KG1 (cell line): ENCODE results near the gene PDE4D.
"Not testable (repeated sequence)": the region's sequence is repeated elsewhere in the genome, so short reads cannot be mapped to it uniquely, and the experiment has no call there.

Experiments
- DNase-seq: peaks from one replicate; lab custom pipeline; 2025; lab: John Stamatoyannopoulos, UW

PDE4D gene

GRCh38 chr5:59698207-59699178 is 195.0 kb downstream of the PDE4D start:
- no peak for DNase-seq

- DNase-seq = no peak
Measured at GRCh38 chr5:59694411-59694810, 199.1 kb downstream of the PDE4D start.

DNA sequence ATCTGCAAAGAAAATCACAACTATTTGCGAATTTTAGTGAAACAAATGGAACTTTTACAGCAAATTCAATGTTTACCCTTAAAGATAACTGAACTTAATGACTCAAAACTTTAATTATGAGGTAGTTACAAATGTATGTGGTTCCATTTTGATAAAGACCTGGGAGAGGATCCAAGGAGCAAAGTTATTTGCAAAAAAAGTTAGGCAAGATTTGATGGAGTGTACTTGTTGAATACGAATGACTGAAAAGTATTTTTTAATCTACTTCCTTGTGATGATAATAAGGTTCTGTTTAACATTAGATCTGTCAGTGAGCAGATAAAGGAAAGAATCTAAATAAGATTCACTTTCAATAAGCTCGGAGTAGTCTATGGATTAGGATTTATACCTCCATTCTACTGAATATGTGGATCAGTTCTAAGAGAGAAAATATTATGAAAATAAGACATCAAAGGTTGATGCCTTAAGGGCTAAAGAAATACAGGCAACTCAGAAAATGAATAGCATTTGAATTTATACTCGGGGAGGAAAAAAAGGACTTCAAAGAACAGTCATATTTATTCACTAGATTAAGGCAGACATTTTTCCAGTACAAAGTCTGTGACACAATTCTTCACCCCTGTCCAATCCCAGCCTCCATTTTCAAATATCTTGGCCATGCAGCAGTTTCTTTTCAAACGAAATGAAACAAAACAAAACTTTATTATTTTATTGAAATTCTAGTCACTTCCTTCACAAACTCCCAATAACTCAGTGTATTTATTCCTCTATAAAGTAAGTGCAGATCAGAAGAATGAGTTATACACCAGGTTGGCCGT is 199.8 kb downstream of the PDE4D start:
- DNase-seq = no peak

DNA sequence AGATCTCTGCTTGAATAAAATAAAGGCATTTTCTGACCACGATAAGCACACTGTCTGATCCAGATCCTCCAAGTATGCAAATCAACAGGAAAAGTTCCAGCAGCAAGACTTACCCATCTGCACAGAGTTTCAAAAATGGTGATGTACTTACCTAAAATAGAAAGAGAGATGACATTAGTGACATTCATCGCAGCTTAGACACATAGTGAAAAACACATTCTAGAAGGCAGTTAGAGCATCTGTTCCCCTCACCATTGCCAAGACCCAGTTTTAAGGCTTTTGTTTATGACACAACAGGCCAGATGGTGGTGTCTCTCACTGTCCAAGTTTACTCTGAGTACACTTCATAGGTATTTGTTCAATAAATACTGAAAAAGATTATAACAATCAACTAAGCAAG is 207.7 kb downstream of the PDE4D start:
- no peak for DNase-seq

DNA sequence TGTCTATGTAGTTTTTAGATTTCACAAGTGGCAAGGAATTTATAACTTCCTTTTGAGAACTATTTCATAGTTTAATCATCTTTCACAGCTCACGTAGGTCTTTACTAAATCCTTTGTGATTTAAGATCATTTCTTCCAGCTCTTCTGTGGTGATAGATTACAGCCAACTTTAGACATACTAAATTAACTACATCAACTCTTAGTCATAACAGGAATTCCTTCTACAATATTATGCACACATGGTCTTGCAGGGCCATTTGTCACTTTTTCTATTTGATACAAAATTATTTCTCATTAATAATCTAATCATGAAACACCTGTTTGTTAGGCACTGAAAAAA is 208.4 kb downstream of the PDE4D start:
- DNase-seq = no peak

GRCh38 chr5:59684388-59685190 is 208.9 kb downstream of the PDE4D start:
- DNase-seq = no peak

- no peak for DNase-seq
Measured at GRCh38 chr5:59683311-59683710, 210.2 kb downstream of the PDE4D start.

DNA sequence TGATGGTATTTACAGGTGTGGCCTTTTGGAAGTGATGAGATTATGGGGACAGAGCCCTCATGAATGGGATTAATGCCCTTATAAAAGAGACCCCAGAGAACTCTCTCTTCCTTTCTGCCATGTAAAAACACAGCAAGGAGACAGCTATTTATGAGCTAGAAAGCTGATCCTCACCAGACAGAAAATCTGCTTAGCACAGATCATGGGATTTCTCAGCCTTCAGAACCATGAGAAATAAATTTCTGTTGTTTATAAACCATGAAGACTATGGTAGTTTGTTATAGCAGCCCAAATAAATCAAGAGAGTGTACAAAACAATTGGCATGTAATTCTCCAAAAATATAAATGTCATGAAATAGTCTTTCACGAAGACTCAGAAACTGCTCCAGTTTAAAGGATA is 211.0 kb downstream of the PDE4D start:
- no peak for DNase-seq

GRCh38 chr5:59678943-59679342 is 214.6 kb downstream of the PDE4D start:
- no peak for DNase-seq

GRCh38 chr5:59674763-59675162 is 218.8 kb downstream of the PDE4D start:
- DNase-seq = no peak

DNA sequence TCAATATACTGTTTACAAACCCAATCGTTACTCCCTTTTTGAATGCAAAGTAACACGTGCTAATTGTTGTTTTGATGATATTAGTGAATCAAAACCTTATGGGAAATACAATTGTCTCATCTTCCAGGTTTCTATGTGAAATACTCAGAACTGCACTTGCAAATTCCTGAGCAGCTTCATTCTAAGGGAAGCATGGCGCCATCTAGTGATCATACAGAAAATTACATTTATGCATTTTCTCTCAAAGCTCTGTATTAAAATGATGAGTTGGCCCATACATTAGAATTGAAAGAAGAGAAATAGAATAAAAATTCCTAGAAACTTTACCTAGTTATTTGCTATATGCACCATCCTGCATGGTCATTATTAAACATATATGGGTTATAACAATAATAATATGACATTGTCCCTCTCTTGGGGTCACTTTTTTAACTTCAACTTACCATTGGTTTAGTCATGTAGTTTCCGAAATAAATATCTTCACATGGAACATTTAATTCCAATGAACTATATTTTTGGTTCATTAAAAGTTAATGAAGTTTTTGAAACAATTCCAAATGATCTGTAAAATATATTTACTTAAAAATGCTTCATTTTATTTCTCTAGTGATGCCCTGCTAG is 220.0 kb downstream of the PDE4D start:
- DNase-seq = peak; percentile 39

- DNase-seq = no peak
Measured at GRCh38 chr5:59666440-59667068, 227.0 kb downstream of the PDE4D start.

DNA sequence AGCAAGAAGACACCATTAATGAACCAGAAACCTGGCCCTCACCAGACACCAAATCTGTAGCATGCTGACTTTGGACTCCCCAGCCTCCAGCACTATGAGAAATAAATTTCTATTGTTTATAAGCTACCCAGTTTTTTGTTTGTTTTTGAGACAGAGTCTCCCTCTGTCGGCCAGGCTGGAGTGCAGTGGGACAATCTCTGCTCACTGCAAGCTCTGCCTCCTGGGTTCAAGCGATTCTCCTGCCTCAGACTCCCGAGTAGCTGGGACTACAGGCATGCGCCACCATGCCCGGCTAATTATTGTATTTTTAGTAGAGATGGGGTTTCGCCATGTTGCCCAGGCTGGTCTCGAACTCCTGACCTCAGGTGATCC is 227.7 kb downstream of the PDE4D start:
- not testable (repeated sequence) for DNase-seq

- DNase-seq = no peak
Measured at GRCh38 chr5:59665086-59665831, 228.3 kb downstream of the PDE4D start.

- no peak for DNase-seq
Measured at GRCh38 chr5:59661954-59662615, 231.4 kb downstream of the PDE4D start.

DNA sequence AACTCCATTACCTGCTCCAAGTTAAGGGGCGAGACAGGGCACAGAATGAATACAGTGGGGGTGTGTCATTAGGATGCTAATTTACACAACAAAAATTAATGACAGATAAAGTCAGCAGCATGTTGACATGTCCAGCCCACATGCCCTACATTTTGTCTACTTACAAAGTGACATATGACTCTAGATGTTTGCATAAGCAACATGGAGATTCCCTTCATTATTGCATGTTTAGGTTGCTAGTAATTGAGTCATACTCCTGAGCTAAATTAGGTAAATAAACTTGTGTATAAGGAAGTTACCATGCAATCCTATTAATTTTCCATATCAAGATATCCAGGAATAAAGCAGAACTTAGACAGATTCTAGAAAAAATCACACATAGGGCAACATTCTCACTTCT is 232.2 kb downstream of the PDE4D start:
- no peak for DNase-seq

DNA sequence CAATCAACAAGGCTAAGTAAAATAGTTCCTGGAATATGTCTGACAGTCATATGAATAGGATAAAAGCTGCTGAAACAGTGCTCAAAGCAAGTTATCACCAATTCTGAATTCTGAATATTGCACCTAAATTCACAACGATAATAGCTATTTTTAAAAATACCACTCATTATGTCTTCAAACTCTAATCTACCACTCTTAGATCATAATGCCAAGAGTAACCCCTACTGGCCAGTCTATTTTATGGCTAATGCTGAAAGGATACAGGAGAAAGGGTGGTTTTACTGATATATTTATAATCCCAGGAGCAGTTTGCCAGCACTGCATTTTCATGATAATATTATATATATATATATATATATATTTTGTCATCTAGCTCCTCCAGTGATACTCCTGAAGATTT is 232.8 kb downstream of the PDE4D start:
- DNase-seq = no peak

GRCh38 chr5:59656351-59657254 is 236.9 kb downstream of the PDE4D start:
- DNase-seq = peak; percentile 26

DNA sequence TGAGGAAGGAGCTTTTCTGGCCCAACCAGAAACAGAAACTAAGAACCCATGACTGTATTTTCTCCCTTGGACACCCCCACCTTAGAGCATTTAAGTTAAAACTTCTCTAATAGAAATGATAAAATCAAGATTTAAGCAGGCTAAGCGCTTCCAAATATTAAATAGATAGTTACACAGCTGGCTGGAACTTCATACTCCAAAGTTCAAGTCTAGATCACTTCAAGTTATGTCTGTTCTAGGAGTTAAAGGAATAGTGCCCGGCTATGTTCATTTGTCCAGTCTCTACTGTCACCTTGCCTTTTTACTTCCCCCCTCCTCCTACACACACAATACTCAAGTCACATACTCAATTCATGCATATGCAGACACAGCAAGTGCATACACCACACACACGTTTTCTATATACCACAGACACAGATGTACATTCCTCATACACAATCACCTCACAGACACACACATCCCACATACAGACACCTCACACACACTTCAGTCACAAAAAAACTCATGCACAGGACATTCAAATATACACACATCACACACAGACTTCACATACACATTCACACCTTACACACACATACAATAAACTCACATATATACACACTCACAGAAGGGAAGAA is 237.7 kb downstream of the PDE4D start:
- no peak for DNase-seq
